Small intestine (tissue), 7 donors: ENCODE results near the gene ANKRA2. TPM values are rescaled to one million over a fixed set of nuclear protein-coding genes. Genes with fewer than 3 reads are reported as not detected.

Experiments used
- DNase-seq, 2 donors: peaks; one replicate each; pipeline versions ENCODE4 v3.0.0 to v3.0.0-alpha.2; 2013
- FAIRE-seq: peaks from 2 replicates; lab custom pipeline; 2012; peaks lifted over from hg19 to GRCh38; lab: Jason Lieb, UNC
- H3K27ac ChIP-seq, 3 donors: one replicate each; pipeline ENCODE4 v1.5.1; 2013; ENCODE audit warnings: low read length in 2 of 3, mild to moderate bottlenecking in 2 of 3, control low read depth in 1 of 3, inconsistent platforms in 1 of 3, low read depth in 1 of 3, moderate library complexity in 1 of 3
- H3K27me3 ChIP-seq, 3 donors: one replicate each; pipeline ENCODE4 v1.6.1; 2013; ENCODE audit warnings: low read length in 3 of 3, inconsistent platforms in 1 of 3; ENCODE audit not compliant: control insufficient read depth in 3 of 3, insufficient read depth in 3 of 3
- H3K36me3 ChIP-seq, 3 donors: one replicate each; pipeline ENCODE4 v1.6.1; 2013; ENCODE audit warnings: low read length in 3 of 3, inconsistent platforms in 1 of 3, low read depth in 1 of 3, mild to moderate bottlenecking in 1 of 3, moderate library complexity in 1 of 3; ENCODE audit not compliant: control insufficient read depth in 3 of 3, insufficient read depth in 2 of 3
- H3K4me1 ChIP-seq, 3 donors: one replicate each; pipeline ENCODE4 v1.6.1; 2013; ENCODE audit warnings: low read length in 2 of 3, inconsistent platforms in 1 of 3, low read depth in 1 of 3, mild to moderate bottlenecking in 1 of 3, moderate library complexity in 1 of 3; ENCODE audit not compliant: control insufficient read depth in 3 of 3, insufficient read depth in 2 of 3
- H3K4me3 ChIP-seq, 3 donors: one replicate each; pipeline ENCODE4 v1.5.1; 2013; ENCODE audit warnings: low read length in 3 of 3, control low read depth in 1 of 3, inconsistent platforms in 1 of 3, low read depth in 1 of 3, mild to moderate bottlenecking in 1 of 3, moderate library complexity in 1 of 3
- H3K9me3 ChIP-seq, 2 donors: one replicate each; pipeline ENCODE4 v1.6.1; 2013; ENCODE audit warnings: low read depth in 1 of 2, low read length in 1 of 2; ENCODE audit not compliant: control insufficient read depth in 2 of 2, insufficient read depth in 1 of 2
- WGBS, 3 donors: extraction: QIAGEN DNeasy Blood & Tissue Kit; methylation state at CpG; one replicate each; pipeline ENCODE4 v1.1.7; 2013; 5-methylcytosine and 5-hydroxymethylcytosine counted together
- polyA plus RNA-seq, 4 donors: library from polyadenylated mRNA; stranded (reverse) in 3 of 4; unstranded in 1 of 4; fragments of 200-250 nt in 3 of 4; fragments of 120-200 nt in 1 of 4; gene quantifications; one replicate each; pipeline versions ENCODE4 v1.2.1 to v1.2.3, GENCODE V29; 2013
- donor health status: healthy with polysubstance abuse.
- donor health status: control.
- donor health status: control.
- donor health status: Bipolar disorder and iron deficiency.
- donor health status: healthy.

ANKRA2 gene
- polyA plus RNA-seq, 4 donors, result 9.2 to 37.9 (median 12.0) TPM

DNA sequence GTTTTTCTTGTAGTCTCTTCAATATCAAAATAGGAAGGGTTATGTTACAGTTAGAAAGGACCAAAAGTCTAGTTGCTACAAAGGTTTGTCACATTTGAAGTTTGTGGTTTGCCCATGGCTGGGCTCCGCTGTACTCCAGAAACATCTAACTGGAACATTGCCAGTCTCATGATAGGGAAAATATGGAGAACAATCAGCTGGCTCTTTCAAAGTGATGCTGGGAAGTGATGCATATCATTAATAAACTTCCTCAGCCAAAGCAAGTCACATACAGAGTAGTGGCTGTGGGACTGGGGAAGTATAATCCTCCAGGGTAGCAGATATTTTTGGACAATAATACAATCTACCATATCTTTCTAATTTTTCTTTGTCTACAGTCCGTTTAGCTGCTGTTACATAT, 58.4 kb downstream of the ANKRA2 start:
- H3K27ac ChIP-seq, result no peak overlapping the region
- no peak for FAIRE-seq
- no peaks in the 10 kb centered on the region for H3K9me3 ChIP-seq
- DNase-seq, result no peak
- H3K4me1 ChIP-seq, result no peaks in the 10 kb centered on the region
- H3K4me3 ChIP-seq, result no peak overlapping the region
- 46 to 79% (median 64%) methylated on average over 2 of the region's 2 CpGs for WGBS, 3 donors
- H3K27me3 ChIP-seq, result no peaks in the 10 kb centered on the region
- peaks cover 2 to 11% (median 11%) of the 10 kb centered on the region in 3 donors for H3K36me3 ChIP-seq

DNA sequence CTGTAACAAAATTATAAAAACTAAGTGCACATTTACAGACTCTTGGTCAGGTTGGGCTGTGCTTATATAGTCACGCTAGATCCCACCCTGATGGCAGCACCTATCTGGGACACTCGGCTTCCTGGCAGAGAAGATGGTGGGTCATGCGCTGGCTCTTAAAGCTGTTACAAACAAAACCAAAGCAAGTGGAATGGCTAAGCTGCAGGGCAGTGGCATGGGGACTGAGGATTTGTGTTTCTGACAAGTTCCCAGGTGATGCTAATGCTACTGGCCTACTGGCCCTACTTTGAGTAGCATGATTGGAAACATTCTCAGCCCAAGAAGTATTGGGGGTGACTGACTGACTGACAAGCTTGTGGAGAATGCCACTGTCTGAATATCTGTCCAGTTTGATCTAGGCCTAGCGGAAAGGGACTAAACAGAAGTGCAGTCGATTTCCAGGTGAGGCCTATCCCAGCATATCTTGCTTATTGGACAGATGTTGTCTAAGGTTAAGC, 58.9 kb downstream of the ANKRA2 start:
- Histone ChIP-seq H3K27me3 (no peaks in the 10 kb centered on the region), H3K4me3 (no peak overlapping the region), H3K36me3 (peaks cover 2 to 15% (median 13%) of the 10 kb centered on the region in 3 donors), H3K27ac (no peak overlapping the region), H3K4me1 (no peaks in the 10 kb centered on the region), H3K9me3 (no peaks in the 10 kb centered on the region)
- WGBS, 3 donors, result 87 to 89% (median 89%) methylated on average over 5 of the region's 5 CpGs
- no peak for FAIRE-seq
- no peak for DNase-seq

Other genes with a start within 250 kb of the ANKRA2 start
- 10 to 100 TPM in 1 of 4 donors, under 1 TPM in 2, not detected in 1; 0.04 to 19.2 (median 0.27) TPM for gene FOXD1, start 116.9 kb downstream of the ANKRA2 start, polyA plus RNA-seq
- gene BTF3, start 67.2 kb downstream of the ANKRA2 start, polyA plus RNA-seq, result 100 to 1,000 TPM; 760 to 890 (median 784) TPM
- 10 to 100 TPM in 1 of 4 donors, 1 to 10 TPM in 3; 2.5 to 10.7 (median 4.5) TPM for gene UTP15, start 104 bp upstream of the ANKRA2 start, polyA plus RNA-seq
- gene ARHGEF28, start 60.6 kb upstream of the ANKRA2 start, polyA plus RNA-seq, result 10 to 100 TPM in 1 of 4 donors, 1 to 10 TPM in 3; 1.1 to 16.5 (median 2.7) TPM